Limb (tissue), 2 donors: ENCODE measurements around the gene INSR.
"Not testable (repeated sequence)": the region's sequence is repeated elsewhere in the genome, so short reads cannot be mapped to it uniquely, and the experiment has no call there.

ENCODE experiments used
- DNase-seq, 2 donors: peaks; one replicate each; pipeline ENCODE4 v3.0.0-alpha.2; 2016; ENCODE audit errors: extremely low spot score in 2 of 2

INSR gene

GRCh38 chr19:7258041-7258839 lies 36.0 kb downstream of the INSR start:
- DNase-seq: no peak

- no peak for DNase-seq
Observed at GRCh38 chr19:7257148-7258040, 36.8 kb downstream of the INSR start.

- no peak for DNase-seq
Observed at GRCh38 chr19:7255631-7256030, 38.6 kb downstream of the INSR start.

DNA sequence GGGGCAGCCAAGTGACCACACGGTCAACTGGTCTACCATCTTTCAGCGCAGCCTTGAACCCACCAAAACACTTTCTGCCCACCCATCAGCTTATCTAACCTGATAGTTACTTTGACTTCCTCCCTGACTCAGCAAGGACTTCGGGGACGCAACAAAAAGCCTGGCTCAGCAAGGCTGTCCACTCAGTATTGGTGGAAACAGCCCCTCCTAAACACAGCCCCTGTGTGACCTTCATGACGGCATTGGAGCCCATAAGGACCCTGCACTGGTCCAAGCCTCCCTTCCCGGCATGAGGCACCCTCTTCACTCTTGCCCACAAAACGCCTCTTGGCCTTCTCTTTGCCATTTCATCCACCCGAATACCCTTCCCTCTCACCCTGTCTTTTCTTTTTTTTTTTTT lies 39.1 kb downstream of the INSR start:
- DNase-seq: no peak

DNA sequence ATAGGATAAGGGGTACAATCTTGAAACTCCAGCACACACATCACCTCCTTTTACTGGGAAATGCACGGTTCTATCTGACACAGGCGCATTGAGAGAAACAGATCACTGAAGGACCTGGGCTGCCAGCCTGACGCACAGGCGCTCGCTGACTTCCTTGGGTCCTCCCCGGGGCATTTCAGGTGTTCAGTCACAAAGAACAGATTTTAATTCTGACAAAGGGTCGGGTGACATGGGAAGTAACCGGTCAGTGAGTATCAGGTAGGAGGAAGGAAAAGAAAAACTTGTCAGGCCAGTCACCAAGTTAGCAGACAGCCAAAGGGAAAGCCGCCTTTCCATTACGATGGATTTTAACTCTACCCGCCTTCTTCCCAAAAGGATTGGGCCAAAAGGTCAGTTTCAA lies 39.6 kb downstream of the INSR start:
- DNase-seq: no peak

GRCh38 chr19:7252364-7252763 lies 41.9 kb downstream of the INSR start:
- no peak for DNase-seq

- no peak for DNase-seq
Observed at GRCh38 chr19:7251494-7251893, 42.7 kb downstream of the INSR start.

DNA sequence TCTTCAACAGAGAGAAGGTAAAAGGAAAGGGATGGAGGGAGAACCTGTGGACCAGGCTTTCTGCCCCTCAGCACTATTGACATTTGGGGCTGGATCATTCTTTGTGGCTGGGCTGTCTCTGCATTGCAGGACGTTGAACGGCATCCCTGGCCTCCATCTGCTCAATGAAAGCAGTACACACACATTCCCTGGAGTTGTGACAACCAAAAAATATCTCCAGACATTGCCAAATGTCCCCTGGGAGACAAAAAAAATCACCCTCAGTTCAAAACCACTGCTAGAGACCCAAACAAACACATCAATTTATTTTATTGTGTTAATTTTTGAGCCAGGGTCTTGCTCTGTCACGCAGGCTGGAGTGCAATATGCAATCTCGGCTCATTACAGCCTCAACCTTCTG lies 43.3 kb downstream of the INSR start:
- DNase-seq: no peak

GRCh38 chr19:7250057-7250596 lies 44.1 kb downstream of the INSR start:
- DNase-seq: no peak

- no peak for DNase-seq
Observed at GRCh38 chr19:7247155-7247554, 47.1 kb downstream of the INSR start.

DNA sequence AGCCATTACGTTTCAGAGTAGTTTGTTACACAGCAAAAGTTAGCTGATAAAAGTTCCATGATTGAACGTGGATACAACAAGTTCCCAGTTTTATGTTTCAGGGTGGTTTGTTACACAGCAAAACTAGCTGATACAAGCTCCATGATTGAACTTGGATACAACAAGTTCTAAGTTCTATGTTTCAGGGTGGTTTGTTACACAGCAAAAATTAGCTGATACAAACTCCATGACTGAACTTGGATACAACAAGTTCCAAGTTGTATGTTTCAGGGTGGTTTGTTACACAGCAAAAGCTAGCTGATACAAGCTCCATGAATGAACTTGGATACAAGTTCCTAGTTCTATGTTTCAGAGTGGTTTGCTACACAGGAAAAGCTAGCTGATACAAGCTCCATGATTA lies 47.6 kb downstream of the INSR start:
- DNase-seq: no peak

GRCh38 chr19:7242601-7243258 lies 51.5 kb downstream of the INSR start:
- DNase-seq: no peak

DNA sequence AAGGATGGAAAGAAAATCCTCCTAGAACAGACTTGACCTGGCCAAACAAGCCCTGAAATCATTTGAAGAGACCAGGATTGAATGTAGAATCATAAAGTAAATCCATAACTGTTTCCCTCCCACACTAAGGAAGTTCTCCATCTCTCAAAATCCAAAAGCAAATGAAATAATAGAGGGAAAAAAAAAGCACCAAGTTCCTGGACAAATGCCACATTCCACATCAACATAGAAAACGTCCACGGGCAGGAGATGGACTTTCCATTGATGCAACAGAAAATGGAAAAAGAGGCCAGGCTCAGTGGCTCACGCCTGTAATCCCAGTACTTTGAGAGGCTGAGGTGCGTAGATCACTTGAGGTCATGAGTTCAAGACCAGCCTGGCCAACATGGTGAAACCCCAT lies 56.2 kb downstream of the INSR start:
- no peak for DNase-seq

DNA sequence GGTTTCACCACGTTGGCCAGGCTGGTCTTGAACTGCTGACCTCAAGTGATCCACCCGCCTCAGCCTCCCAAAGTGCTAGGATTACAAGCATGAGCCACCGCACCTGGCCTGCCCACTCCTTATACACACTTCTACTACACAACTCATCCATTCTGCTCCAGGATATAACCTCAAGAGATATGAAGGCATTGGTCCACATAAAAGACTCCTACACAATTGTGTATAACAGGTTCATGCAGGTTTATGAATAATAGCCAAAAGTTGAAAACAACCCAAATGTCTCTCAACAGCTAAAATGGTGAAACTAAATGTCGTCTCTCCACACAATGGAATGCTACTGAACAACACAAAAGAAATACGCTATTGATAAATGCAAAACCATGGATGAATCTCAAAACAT lies 58.1 kb downstream of the INSR start:
- DNase-seq: no peak

DNA sequence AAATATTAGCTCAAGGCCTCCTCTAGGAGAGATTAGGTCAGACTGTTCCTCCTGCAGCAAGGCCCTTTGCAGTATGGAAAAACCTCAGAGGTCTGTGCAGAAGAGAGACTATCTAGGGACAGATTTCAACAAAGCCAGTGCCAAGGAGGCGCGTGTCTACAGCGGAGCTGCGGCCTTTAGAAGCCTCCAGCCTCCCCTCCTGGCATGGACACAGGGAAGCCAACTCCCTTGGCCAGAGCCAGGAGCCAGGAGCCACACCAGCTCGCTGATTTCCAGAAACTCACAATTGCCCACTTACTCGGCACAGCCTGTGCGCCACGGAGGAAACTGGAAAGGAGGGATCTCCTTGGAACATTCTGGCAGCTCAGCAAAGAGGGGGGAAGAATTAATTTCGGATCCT lies 63.4 kb downstream of the INSR start:
- DNase-seq: no peak

- DNase-seq: no peak
Observed at GRCh38 chr19:7229735-7230134, 64.5 kb downstream of the INSR start.

DNA sequence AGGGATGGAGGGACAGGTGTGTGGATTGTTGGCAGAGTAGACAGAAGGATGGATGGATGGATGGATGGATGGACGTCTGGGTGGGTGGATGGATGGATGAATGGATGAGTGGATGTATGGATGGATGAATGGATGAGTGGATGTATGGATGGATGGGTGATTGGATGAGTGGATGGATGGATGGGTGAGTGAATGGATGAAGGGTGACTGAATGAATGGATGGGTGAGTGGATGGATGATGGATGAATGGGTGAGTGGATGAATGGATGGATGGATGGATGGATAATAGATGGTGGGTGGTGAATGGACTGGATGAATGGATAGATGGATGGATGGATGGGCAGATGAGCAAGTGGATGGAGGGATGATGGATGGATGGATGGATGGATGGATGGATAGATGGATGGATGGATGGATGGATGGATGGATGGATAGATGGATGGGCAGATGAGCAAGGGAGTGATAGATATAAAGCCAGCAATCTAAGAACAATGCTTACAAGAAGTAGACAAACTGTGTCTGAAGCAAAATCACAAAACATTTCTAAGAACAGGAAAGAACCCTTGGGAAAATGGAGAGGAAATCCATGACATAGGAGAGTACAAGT lies 65.2 kb downstream of the INSR start:
- no peak for DNase-seq

DNA sequence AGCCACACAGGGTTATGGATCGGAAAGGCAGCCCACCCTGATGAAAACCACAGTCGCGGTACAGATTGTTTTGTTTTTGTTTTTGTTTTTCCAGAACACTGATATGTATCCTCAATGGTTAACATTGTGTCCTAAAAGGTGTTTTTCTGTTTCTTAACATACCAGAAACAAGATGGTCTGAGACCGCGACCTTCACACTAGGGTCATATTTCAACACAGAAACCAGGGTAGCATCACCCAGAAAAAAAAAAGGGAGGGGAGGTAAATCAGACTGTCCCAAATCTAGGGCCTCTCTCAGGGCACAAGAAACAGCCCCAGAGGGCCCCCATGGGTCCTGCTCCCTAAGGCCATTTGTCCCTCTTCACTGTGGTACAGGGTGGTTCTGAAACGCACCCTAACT lies 66.5 kb downstream of the INSR start:
- no peak for DNase-seq

DNA sequence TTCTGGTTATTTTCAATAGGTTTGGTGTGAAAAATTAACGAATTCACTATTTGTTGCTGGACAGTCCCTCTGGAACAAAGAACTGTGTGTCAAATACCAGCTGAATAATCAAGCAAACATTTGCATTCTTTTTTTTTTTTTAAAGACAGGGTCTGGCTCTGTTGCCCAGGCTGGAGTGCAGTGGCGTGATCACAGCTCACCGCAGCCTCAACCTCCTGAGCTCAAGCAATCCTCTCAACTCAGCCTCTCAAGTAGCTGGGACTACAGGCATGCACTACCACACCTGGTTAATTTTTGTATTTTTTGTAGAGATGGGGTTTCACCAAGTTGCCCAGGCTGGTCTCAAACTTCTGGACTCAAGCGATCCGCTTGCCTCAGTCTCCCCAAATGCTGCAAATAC lies 67.1 kb downstream of the INSR start:
- not testable (repeated sequence) for DNase-seq

DNA sequence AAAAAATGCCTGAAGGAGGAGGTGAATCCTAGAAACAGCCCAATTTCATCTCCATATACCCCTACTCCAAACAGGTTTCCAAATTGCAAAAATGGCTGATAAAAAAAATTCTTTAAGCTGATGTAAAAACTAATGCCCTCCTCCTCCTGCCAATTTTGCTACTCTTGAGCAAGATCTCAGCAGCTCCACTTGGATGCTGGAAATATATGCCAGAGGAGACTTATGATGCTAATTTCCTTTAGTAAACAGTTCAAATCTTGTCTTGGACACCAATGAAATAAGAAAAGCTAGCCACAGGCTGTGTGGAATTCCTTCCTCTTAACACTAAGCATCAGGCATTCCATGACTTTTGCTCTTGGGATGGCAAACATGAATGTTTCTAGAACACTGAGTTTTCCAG lies 67.5 kb downstream of the INSR start:
- DNase-seq: no peak

DNA sequence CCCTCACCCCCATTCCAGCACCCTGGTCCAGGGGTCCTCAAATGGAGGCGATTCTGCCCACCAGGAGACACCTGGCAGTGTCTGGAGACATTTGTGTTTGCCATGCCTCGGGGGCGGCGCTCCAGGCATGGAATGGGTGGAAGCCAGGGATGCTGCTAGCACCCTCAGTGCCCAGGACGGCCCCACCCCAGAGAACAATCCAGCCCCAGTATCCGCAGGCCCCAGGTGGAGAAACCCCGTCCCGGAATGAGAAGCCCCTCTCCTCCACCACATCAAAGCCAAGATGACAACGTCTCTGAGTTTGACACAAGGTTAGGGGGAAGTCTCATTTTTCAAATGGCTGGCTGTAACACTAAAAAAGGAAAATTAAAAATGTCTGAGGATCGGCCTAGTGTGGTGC lies 68.5 kb downstream of the INSR start:
- DNase-seq: no peak

DNA sequence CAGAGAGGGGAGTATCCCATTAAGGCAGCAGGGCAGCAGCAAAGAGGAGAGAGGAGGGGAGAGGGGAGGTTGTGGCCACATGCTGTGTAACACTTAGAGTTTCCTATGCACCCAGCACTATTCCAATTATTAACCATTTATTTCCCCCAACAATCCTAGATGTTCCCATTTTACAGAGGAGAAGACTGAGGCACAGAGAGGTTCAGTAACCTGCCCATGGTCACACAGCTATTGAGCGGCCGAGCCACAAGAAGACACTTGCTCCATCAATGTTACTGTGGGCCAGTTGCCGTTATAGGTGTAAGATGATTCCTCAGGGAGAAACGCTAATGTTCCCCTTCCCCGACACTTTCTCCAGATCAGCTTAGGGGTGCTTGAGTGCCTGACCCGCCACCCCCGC lies 69.2 kb downstream of the INSR start:
- DNase-seq: no peak
